Measurements from ENCODE around the gene NEK1.

The NEK1 gene

DNA sequence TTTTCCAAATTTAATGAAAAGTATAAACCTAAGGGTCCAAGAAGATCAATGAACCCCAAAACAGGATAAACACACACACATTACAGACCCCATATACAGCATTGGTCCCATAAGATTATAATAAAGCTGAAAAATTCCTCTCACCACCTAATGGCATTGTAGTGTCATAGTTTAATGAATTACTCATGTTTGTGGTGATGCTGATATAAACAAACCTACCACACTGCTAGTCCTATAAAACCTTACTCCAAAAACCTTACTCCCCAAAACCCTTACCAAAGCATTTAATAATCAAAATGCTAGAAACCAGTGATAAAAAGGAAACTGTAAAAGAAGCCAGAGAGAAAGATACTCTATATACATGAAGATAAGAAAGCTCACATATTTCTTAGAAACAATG lies 193.5 kb downstream of the NEK1 start:
- no peak overlapping the region for H3K4me3 ChIP-seq (ENCODE audit: low read length)
- DNase-seq (ENCODE audit: low read depth), result no peak
- TF ChIP-seq, protein P1, sequence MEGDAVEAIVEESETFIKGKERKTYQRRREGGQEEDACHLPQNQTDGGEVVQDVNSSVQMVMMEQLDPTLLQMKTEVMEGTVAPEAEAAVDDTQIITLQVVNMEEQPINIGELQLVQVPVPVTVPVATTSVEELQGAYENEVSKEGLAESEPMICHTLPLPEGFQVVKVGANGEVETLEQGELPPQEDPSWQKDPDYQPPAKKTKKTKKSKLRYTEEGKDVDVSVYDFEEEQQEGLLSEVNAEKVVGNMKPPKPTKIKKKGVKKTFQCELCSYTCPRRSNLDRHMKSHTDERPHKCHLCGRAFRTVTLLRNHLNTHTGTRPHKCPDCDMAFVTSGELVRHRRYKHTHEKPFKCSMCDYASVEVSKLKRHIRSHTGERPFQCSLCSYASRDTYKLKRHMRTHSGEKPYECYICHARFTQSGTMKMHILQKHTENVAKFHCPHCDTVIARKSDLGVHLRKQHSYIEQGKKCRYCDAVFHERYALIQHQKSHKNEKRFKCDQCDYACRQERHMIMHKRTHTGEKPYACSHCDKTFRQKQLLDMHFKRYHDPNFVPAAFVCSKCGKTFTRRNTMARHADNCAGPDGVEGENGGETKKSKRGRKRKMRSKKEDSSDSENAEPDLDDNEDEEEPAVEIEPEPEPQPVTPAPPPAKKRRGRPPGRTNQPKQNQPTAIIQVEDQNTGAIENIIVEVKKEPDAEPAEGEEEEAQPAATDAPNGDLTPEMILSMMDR (conservative IDR thresholded peaks at IDR 0.05; ENCODE audit: low read depth, low read length), result no peak

GRCh38 chr4:169417629-169418282 lies 194.6 kb downstream of the NEK1 start:
- H3K4me3 ChIP-seq (ENCODE audit: low read length), result no peak overlapping the region
- TF ChIP-seq, protein P1 (conservative IDR thresholded peaks at IDR 0.05; ENCODE audit: low read depth, low read length), result no peak
- DNase-seq (ENCODE audit: low read depth), result no peak

- DNase-seq (ENCODE audit: low read depth), result no peak
Observed at GRCh38 chr4:169416997-169417396, 195.4 kb downstream of the NEK1 start.

DNA sequence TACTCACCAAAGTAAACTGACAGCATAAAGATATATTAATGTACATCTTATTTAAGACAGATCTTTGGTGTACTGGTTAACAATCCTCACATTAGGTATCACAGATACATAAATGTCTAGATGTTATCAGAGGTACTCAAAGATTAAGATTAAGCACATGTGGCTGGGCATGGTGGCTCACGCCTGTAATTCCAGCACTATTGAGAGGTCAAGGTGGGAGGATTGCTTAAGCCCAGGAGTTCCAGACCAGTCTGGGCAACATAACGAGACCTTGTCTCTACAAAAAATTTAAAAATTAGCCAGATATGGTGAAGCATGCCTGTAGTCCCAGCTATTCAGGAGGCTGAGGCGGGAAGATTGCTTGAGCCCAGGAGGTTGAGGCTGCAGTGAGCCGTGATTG lies 195.9 kb downstream of the NEK1 start:
- DNase-seq (ENCODE audit: low read depth), result no peak
- TF ChIP-seq, protein P1 (conservative IDR thresholded peaks at IDR 0.05; ENCODE audit: low read depth, low read length), result no peak
- H3K4me3 ChIP-seq (ENCODE audit: low read length), result no peak overlapping the region

More at GRCh38 chr4:169416997-169417396, 195.4 kb downstream of the NEK1 start:
- H3K4me3 ChIP-seq (ENCODE audit: low read length), result no peak overlapping the region
- TF ChIP-seq, protein P1 (conservative IDR thresholded peaks at IDR 0.05; ENCODE audit: low read depth, low read length), result no peak

- DNase-seq (ENCODE audit: low read depth), result no peak
- TF ChIP-seq, protein P1 (conservative IDR thresholded peaks at IDR 0.05; ENCODE audit: low read depth, low read length), result no peak
- H3K4me3 ChIP-seq (ENCODE audit: low read length), result no peak overlapping the region
Observed at GRCh38 chr4:169414913-169415312, 197.5 kb downstream of the NEK1 start.

DNA sequence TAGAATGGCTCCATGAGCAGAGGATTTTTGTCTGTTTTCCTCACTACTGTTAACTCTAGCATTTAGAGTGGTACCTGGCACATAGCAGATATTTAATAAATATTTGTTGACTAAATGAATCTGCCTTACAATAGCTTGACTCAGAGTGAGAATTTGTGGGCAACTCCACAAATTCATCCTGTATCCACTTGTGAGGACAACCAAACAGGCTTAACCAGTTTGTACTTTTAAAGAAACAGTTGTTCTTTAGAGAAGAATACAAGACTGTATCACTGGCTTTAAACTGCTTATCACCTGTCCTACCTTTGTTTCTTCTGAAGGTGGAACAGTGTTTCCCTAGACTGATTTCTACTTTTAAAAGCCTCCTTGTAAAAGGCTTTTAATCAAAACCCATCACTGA lies 200.3 kb downstream of the NEK1 start:
- H3K4me3 ChIP-seq (ENCODE audit: low read length), result no peak overlapping the region
- TF ChIP-seq, protein P1 (conservative IDR thresholded peaks at IDR 0.05; ENCODE audit: low read depth, low read length), result no peak
- DNase-seq (ENCODE audit: low read depth), result no peak

Measured in retinal pigment epithelial cell (primary cell).